DND-41 (cell line): Measurements from ENCODE around the gene DCTN3.

Experiments used
- ATAC-seq: fragments of 200-7000 bp; cut with Tn5 transposase; 3 replicates; pipeline ENCODE4 v1.9.1; 2021; ENCODE audit warnings: low read depth; ENCODE audit not compliant: insufficient read depth
- DNase-seq: peaks from one replicate; pipeline ENCODE4 v3.0.0-alpha.2; 2020
- H2AFZ ChIP-seq: 2 replicates; pipeline ENCODE4 v1.6.0; 2012; ENCODE audit warnings: low read depth, low read length
- H3K27ac ChIP-seq: 2 replicates; pipeline ENCODE4 v1.5.1; 2012; ENCODE audit warnings: low read length, inconsistent platforms
- H3K27me3 ChIP-seq: fragments of 200-600 bp; sonication (generic); 2 replicates; pipeline ENCODE4 v1.6.0; 2012; ENCODE audit warnings: low read length, mild to moderate bottlenecking, inconsistent platforms; ENCODE audit not compliant: insufficient read depth, poor library complexity
- H3K36me3 ChIP-seq: 2 replicates; pipeline ENCODE4 v1.5.1; 2012; ENCODE audit warnings: low read length, inconsistent platforms; ENCODE audit not compliant: insufficient read depth
- H3K4me1 ChIP-seq: 2 replicates; pipeline ENCODE4 v1.5.1; 2012; ENCODE audit warnings: mild to moderate bottlenecking, low read length; ENCODE audit not compliant: insufficient read depth
- H3K4me2 ChIP-seq: 2 replicates; pipeline ENCODE4 v1.6.0; 2012; ENCODE audit warnings: mild to moderate bottlenecking, moderate library complexity, low read length, inconsistent platforms; ENCODE audit not compliant: insufficient read depth
- H3K4me3 ChIP-seq, 2 experiments: fragments of 200-600 bp in 1 of 2; shearing (Covaris generic) in 1 of 2; 2 replicates each; pipeline ENCODE4 v1.5.1; 2012 to 2016; ENCODE audit warnings: inconsistent platforms in 2 of 2, low read length in 2 of 2, mild to moderate bottlenecking in 2 of 2, low read depth in 1 of 2, moderate library complexity in 1 of 2
- H3K79me2 ChIP-seq: 2 replicates; pipeline ENCODE4 v1.6.0; 2012; ENCODE audit warnings: low read length, inconsistent platforms; ENCODE audit not compliant: insufficient read depth
- H3K9ac ChIP-seq: 2 replicates; pipeline ENCODE4 v1.6.0; 2012; ENCODE audit warnings: low read depth, mild to moderate bottlenecking, inconsistent platforms, low read length, moderate library complexity
- H3K9me3 ChIP-seq: 2 replicates; pipeline ENCODE4 v1.5.1; 2012; ENCODE audit warnings: low read length, moderate library complexity, mild to moderate bottlenecking, inconsistent platforms; ENCODE audit not compliant: insufficient read depth, severe bottlenecking
- H4K20me1 ChIP-seq: 2 replicates; pipeline ENCODE4 v1.6.0; 2012; ENCODE audit warnings: low read length; ENCODE audit not compliant: insufficient read depth
- CTCF ChIP-seq: IDR thresholded peaks from 2 replicates; pipeline ENCODE4 v1.5.1; 2012; ENCODE audit warnings: borderline replicate concordance, low read length, moderate library complexity, mild to moderate bottlenecking; ENCODE audit not compliant: poor library complexity, severe bottlenecking; ENCODE audit errors: extremely low read depth
- EZH2 ChIP-seq: IDR thresholded peaks from 3 replicates; pipeline ENCODE4 v1.6.1; 2012; ENCODE audit warnings: borderline replicate concordance, low read depth, mild to moderate bottlenecking, moderate library complexity, low read length, inconsistent platforms; ENCODE audit not compliant: severe bottlenecking

The DCTN3 gene

GRCh38 chr9:34651876-34652601 is 31.7 kb upstream of the DCTN3 start, which contains the start of gene IL11RA:
TSS of gene IL11RA (plus strand) at chr9:34652185. CDS start at chr9:34655218, 3,033 bp downstream.
- Histone ChIP-seq H3K36me3 (peaks cover 28% of the 10 kb centered on the region), H3K9me3 (no peaks in the 10 kb centered on the region), H3K4me1 (peaks cover 17% of the 10 kb centered on the region), H4K20me1 (0 out of 2 replicates have a peak, but pooled peaks cover 2% of the 10 kb centered on the region), H3K79me2 (peaks cover 11% of the 10 kb centered on the region), H3K4me2 (no peak within 1 kb of the TSS), H3K4me3 (no peak within 1 kb of the TSS), H3K9ac (no peak within 1 kb of the TSS), H3K27ac (no peak within 1 kb of the TSS), H2AFZ (no peak within 1 kb of the TSS), H3K27me3 (no peaks in the 10 kb centered on the region)
- no peak for DNase-seq
- TF ChIP-seq CTCF (no peak), EZH2 (no peak)
- no peak; the same call in 2 of the 3 replicates for ATAC-seq

- H3K27ac ChIP-seq = no peak overlapping the region
- H3K9ac ChIP-seq = no peak overlapping the region
- H2AFZ ChIP-seq = no peak overlapping the region
- ATAC-seq (no peak), DNase-seq (no peak)
- no peaks in the 10 kb centered on the region for H3K9me3 ChIP-seq
- H3K79me2 ChIP-seq = peaks cover 16% of the 10 kb centered on the region
- H3K4me2 ChIP-seq = no peak overlapping the region
- 0 out of 2 replicates have a peak, but pooled peaks cover 3% of the 10 kb centered on the region for H4K20me1 ChIP-seq
- TF ChIP-seq EZH2 = no peak
- TF ChIP-seq CTCF = no peak
- H3K27me3 ChIP-seq = no peaks in the 10 kb centered on the region
- no peak overlapping the region for H3K4me3 ChIP-seq
- peaks cover 31% of the 10 kb centered on the region for H3K36me3 ChIP-seq
- peaks cover 21% of the 10 kb centered on the region for H3K4me1 ChIP-seq
These were observed 31.0 kb upstream of the DCTN3 start for GRCh38 chr9:34651321-34651720.

GRCh38 chr9:34650816-34651215 is 30.5 kb upstream of the DCTN3 start:
- Histone ChIP-seq H3K4me2 (no peak overlapping the region), H3K36me3 (peaks cover 31% of the 10 kb centered on the region), H3K9ac (no peak overlapping the region), H3K9me3 (no peaks in the 10 kb centered on the region), H3K4me3 (no peak overlapping the region), H3K27me3 (no peaks in the 10 kb centered on the region), H3K79me2 (peaks cover 16% of the 10 kb centered on the region), H3K27ac (no peak overlapping the region), H3K4me1 (peaks cover 26% of the 10 kb centered on the region), H4K20me1 (0 out of 2 replicates have a peak, but pooled peaks cover 3% of the 10 kb centered on the region), H2AFZ (no peak overlapping the region)
- DNase-seq (no peak), ATAC-seq (no peak)
- TF ChIP-seq EZH2 (no peak), CTCF (no peak)
